Measurements from ENCODE around the gene PEA15.

PEA15 gene

DNA sequence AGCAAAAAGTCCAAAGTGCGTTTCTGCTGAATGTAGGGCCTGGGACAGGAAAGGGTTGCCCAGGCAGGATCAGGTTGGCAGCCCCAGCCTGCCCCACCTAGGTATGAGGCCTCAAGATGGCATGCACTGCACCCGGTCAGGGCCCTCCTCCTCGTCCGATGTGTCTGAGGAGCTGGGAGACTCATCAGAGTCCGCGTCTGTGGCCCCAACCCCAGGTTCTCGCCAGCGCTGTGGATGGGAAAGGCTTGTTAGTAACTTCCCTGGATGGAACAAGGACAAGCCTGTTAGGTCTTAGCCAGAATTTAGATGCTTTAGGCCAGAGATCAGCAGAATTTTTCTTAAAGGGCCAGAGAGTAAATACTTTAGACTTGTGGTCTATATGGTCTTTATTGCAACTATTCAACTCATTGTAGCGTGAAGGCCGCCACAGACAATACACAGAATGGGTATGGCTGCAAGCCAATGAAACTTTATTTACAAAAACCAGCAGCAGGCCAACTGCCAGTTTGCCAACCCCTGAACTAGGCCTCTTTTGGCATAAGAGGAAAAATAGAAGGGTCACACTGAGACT lies 12.4 kb downstream of the PEA15 start:
- no peak for DNase-seq (ENCODE audit: insufficient read length, low spot score)
- FAIRE-seq = no peak
- TF ChIP-seq, protein P1, sequence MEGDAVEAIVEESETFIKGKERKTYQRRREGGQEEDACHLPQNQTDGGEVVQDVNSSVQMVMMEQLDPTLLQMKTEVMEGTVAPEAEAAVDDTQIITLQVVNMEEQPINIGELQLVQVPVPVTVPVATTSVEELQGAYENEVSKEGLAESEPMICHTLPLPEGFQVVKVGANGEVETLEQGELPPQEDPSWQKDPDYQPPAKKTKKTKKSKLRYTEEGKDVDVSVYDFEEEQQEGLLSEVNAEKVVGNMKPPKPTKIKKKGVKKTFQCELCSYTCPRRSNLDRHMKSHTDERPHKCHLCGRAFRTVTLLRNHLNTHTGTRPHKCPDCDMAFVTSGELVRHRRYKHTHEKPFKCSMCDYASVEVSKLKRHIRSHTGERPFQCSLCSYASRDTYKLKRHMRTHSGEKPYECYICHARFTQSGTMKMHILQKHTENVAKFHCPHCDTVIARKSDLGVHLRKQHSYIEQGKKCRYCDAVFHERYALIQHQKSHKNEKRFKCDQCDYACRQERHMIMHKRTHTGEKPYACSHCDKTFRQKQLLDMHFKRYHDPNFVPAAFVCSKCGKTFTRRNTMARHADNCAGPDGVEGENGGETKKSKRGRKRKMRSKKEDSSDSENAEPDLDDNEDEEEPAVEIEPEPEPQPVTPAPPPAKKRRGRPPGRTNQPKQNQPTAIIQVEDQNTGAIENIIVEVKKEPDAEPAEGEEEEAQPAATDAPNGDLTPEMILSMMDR (IDR thresholded peaks at IDR 0.05; ENCODE audit: insufficient read depth, missing control alignments) = no peak

DNA sequence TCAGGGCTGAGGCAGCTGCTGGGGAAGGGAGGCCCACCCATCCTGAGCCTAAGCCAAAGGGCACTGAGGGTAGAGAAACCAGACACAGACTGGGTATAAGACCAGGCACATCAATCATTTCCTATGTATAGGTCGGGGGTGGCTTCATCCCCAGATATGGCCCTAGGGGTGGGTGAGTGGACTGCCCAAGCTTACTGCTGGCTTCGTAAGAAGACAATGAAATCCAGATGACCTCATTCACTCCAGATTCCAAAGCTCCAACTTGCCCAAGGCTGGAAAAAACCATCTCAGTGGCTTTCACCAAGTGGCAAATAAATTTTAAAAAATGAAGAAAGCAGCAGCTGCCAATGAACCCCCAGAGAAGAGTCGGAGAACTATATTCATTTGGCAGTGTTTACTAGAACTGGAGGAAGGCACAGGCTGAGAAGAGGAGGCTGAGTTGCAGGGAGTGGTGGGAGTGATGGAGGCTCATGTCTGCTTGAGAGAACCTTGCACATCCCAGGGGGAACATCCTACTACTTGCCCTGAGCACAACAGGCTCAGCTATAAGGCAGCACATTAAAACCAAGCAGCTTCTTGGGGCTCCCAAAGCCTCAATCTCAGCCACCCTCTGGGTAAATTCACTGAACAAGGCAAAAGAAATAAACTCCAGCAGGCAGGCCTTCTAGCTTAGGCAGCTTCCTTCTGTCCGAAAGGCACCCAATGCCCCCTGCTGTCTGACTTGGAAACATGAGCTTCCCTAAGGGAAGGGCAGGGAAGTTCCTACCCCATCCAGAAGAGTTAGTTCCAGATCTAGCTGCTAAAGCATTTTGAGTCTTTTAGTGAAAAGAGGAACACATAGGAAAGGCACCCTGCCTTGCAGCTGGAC lies 14.1 kb downstream of the PEA15 start:
- FAIRE-seq (no peak), DNase-seq (ENCODE audit: insufficient read length, low spot score) (no peak)
- TF ChIP-seq, protein P1 (IDR thresholded peaks at IDR 0.05; ENCODE audit: insufficient read depth, missing control alignments) = peak; percentile 52

DNA sequence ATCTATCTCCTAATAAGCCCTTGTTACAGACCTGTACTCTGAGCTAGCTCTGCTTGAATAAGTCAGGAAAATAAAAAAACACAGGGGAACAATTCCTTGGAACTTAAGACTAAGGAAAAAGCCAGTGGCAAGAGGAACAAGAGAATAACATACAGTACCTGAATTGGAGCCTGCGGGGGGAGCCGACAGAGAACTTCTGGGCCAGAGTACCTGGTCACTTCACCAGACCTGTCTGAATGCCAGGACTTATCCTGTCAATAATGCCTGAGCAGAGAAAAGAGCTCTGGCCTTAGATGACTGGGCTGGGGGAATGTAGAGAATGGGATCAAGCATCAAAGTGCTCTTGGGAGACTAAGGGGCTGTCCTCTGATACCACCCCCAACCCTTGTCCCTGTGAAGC lies 15.1 kb downstream of the PEA15 start:
- DNase-seq (ENCODE audit: insufficient read length, low spot score) (no peak), FAIRE-seq (no peak)

DNA sequence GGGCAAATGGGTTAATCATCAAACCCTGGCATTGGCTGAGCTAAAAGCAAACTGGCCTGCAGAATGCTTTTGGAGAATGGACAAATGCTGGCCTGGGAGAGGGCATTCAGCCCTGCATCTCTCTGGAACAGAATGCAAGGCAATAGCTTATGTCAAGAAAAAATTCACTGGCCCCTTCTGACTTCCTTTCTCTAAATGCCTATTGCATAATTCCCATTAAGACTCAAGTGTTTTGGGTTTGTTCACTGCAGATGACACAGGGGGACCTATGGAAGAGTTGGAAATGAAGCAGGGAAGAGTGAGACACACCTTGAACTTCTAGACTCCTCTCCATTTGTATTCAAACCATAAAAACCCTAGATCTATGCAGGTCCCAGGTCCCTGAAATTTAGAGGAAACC lies 15.9 kb downstream of the PEA15 start:
- FAIRE-seq = no peak
- DNase-seq (ENCODE audit: insufficient read length, low spot score) = no peak
- TF ChIP-seq, protein P1 (IDR thresholded peaks at IDR 0.05; ENCODE audit: insufficient read depth, missing control alignments) = no peak

More for the DNA sequence above, 15.1 kb downstream of the PEA15 start:
- TF ChIP-seq, protein P1 (IDR thresholded peaks at IDR 0.05; ENCODE audit: insufficient read depth, missing control alignments) = no peak

DNA sequence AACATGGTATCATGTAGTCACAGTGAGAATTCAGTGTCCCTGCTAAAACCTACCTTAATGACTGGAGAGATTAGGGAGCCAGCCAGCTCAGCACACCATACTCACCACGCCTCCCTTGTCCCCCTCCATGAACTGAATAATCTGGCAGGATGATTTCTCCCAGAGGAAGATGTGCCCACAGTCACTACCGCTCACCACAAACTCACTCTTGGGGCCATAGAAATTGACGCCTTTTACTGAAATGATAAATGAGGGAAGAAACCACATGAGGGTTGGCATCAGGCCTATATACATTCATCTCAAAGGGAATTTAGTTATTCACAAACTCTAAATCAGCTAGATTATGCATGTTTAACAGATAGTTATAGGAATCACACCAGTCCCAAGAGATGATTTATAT lies 17.4 kb downstream of the PEA15 start:
- TF ChIP-seq, protein P1 (IDR thresholded peaks at IDR 0.05; ENCODE audit: insufficient read depth, missing control alignments) = no peak
- no peak for FAIRE-seq
- DNase-seq (ENCODE audit: insufficient read length, low spot score) = no peak

DNA sequence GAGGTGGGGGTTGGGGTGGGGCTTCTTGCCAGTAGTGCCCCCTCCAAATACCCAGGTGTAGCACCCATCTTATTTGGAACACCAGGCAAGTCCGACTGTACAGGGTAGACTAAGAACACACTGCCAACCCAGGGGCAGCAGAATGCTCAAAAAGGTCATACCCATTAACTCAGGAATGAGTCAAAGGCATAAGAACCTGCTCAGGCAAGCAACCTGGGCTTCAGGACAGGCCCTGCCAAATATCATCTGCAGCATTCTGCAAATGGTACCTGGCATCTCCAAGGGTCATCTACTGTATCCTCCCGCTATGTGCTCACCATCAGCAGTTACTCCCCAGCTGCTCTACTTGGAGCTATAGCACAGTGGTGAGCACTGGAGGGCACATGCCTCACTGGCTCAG lies 19.4 kb downstream of the PEA15 start:
- FAIRE-seq = no peak
- no peak for DNase-seq (ENCODE audit: insufficient read length, low spot score)
- TF ChIP-seq, protein P1 (IDR thresholded peaks at IDR 0.05; ENCODE audit: insufficient read depth, missing control alignments) = no peak

DNA sequence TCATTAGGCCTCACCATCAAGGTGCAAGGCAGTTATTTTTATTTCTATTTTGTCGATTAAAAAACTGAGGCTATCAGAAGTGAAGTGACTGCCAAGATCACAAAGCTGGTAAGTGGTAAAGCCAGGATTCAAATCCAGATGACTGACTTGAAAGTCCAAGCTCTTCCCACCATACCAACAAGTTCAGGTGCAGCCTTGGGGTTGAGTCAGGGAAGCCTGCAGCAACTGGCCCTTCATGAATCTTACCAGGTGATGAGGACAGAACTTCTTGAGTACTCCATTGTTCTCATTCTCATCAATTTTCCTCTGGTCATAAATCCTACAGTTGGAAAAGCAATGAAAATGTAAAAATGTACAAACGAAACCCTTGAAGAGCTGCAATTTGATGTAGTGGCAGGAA lies 20.2 kb downstream of the PEA15 start:
- no peak for FAIRE-seq
- TF ChIP-seq, protein P1 (IDR thresholded peaks at IDR 0.05; ENCODE audit: insufficient read depth, missing control alignments) = no peak
- DNase-seq (ENCODE audit: insufficient read length, low spot score) = no peak
